HFF-Myc (cell line): Measurements from ENCODE around the gene DCLK3.

Experiments
- DNase-seq: peaks from one replicate; pipeline ENCODE4 v3.0.0-alpha.2; 2011; ENCODE audit warnings: low read depth; ENCODE audit errors: extremely low read depth
- H3K4me3 ChIP-seq: replicated peaks from 2 replicates; pipeline ENCODE4 v1.5.1; 2011; ENCODE audit warnings: low read depth, mild to moderate bottlenecking, control low read depth, low read length
- CTCF ChIP-seq: IDR thresholded peaks from 2 replicates; pipeline ENCODE4 v1.5.1; 2012; ENCODE audit warnings: mild to moderate bottlenecking, low read depth, low read length, control low read depth; ENCODE audit errors: missing control alignments

Gene DCLK3

GRCh38 chr3:36681867-36682266 is 82.5 kb downstream of the DCLK3 start:
- no peak for DNase-seq
- no peak overlapping the region for H3K4me3 ChIP-seq
- no peak for TF ChIP-seq CTCF

DNA sequence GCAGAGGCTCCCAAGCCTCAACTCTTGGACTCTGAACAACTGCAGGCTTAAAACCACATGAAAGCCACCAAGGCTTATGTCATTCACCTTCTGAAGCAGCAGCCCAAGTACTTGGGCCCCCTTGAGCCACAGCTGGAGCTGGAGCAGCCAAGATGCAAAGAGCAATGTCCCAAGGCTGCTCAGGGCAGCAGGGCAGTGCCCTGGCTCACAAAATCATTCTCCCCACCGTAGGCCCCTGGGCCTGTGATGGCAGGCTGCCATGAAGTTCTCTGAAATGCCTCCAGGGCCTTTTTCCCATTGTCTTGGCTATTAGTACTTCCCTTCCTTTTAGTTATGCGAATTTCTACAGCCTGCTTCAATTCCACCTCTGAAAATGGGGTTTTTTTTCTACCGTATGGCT is 83.4 kb downstream of the DCLK3 start:
- no peak for DNase-seq
- no peak for TF ChIP-seq CTCF
- H3K4me3 ChIP-seq, result no peak overlapping the region

DNA sequence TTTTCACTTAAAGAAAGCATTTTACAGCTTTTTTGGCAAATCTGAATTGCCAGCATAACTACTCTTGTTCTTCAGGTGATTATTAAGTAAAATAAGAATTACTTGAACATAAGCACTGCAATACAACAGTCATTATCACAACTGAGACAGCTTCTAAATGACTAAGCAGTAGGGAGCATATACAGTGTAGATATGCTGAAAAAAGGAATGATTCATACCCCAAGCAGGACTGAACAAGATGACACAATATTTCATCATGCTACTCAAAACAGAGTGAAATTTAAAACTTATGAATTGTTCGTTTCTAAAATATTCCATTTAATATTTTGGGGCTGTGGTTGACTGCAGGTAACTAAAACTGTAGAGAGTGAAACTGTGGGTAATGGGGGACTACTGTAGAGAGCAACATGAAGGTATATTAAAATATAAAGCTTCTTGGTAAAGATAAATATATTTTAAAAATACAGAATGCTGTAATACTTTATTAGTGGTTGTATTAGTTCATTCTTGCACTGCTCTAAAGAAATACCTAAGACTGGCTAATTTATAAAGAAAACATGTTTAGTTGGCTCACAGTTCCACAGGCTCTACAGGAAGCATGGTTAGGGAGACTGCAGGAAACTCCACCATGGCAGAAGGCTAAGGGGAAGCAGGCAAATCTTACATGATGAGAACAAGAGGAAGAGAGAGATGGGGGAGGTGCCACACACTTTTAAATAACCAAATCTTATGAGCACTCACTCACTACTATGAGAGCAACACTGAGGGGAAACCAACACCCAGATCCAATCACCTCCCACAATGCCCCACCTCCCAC is 84.8 kb downstream of the DCLK3 start:
- H3K4me3 ChIP-seq, result no peak overlapping the region
- no peak for TF ChIP-seq CTCF
- no peak for DNase-seq

DNA sequence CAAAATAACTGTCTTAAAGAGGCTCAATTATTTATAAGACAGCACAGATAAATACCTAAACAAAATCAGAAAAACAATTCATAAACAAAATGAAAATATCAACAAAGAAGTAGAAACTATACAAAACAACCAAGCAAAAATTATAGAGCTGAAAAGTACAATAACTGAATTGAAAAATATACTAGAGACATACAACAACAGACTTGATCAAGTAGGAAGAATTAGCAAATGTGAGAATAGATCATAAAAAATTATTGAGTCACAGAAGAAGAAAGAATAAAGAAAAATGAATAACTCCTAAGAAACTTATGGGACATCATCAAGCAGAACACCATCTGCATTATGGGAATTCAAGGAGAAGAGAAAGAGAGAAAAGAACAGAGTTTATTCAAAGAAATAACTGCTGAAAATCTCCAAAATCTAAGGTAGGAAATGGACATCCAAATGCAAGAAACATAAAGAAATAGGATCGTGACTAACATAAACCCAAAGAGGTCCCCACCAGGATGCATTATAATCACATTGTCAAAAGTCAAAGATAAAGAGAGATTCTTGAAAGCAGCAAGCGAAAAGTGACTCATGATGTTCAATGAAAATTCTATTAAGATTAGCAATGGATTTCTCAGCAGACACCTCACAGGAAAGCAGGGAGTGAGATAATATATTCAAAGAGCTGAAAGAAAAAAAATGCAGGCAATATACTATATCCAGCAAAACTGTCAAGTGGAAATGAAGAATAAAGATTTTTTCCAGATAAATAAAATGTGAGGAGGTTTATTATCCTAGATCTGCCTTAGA is 85.9 kb downstream of the DCLK3 start:
- no peak for TF ChIP-seq CTCF
- H3K4me3 ChIP-seq, result no peak overlapping the region
- DNase-seq, result no peak

DNA sequence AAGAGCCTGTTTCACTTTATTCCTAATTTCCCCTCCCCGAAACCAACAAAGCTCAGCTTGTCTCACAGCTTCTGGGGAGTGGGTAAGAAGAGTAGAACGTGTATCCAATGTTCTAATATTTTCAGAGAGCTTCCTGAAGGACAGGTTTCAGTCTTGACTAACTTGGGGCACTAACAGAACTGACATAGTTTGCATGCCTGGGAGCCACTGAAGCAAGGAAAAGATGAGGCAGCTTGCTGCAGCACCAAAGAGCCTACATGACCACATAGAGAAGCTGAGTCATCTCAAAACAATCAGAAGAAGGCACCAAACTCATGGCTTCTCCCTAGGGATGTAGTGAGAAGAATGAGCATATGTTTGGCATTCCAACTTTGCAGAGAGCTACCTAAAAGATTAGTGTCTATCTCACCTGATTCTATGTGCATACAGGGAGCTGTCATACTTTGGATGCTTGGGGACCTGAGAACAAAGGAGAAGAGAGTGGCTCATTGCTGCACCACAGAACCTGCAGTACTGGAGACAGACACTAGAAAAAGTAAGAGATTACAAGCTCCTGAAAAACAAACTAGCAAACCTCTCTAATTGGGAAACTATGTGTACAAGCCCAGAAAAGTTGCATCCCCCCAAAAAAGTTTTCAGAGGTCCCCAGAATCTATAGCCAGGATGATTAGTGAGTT is 86.9 kb downstream of the DCLK3 start:
- TF ChIP-seq CTCF, result no peak
- DNase-seq, result no peak
- no peak overlapping the region for H3K4me3 ChIP-seq

- DNase-seq, result no peak
Measured at GRCh38 chr3:36674816-36675215, 89.5 kb downstream of the DCLK3 start.

More at GRCh38 chr3:36674816-36675215, 89.5 kb downstream of the DCLK3 start:
- H3K4me3 ChIP-seq, result no peak overlapping the region
- no peak for TF ChIP-seq CTCF
